Measurements from ENCODE around the gene BICC1.

BICC1 gene

GRCh38 chr10:58706836-58707235 is 194.2 kb downstream of the BICC1 start:
- Histone ChIP-seq H3K9me3 (ENCODE audit: severe bottlenecking) (no peaks in the 10 kb centered on the region), H3K27ac (ENCODE audit: poor library complexity, severe bottlenecking) (no peak overlapping the region), H3K27me3 (ENCODE audit: insufficient read depth, poor library complexity, severe bottlenecking) (no peaks in the 10 kb centered on the region), H3K4me1 (ENCODE audit: insufficient read depth, poor library complexity, severe bottlenecking) (peaks cover 8% of the 10 kb centered on the region), H3K36me3 (ENCODE audit: low read depth) (no peaks in the 10 kb centered on the region), H3K4me3 (ENCODE audit: severe bottlenecking) (no peak overlapping the region)
- no peak for TF ChIP-seq CTCF (IDR thresholded peaks at IDR 0.05; ENCODE audit: poor library complexity, severe bottlenecking)
- ATAC-seq (ENCODE audit: low read depth) (no peak), DNase-seq (ENCODE audit: low spot score) (no peak)

- Histone ChIP-seq H3K4me1 (ENCODE audit: insufficient read depth, poor library complexity, severe bottlenecking) (no peaks in the 10 kb centered on the region), H3K27ac (ENCODE audit: poor library complexity, severe bottlenecking) (no peak overlapping the region), H3K4me3 (ENCODE audit: severe bottlenecking) (no peak overlapping the region), H3K36me3 (ENCODE audit: low read depth) (no peaks in the 10 kb centered on the region), H3K27me3 (ENCODE audit: insufficient read depth, poor library complexity, severe bottlenecking) (no peaks in the 10 kb centered on the region), H3K9me3 (ENCODE audit: severe bottlenecking) (no peaks in the 10 kb centered on the region)
- ATAC-seq (ENCODE audit: low read depth) (no peak), DNase-seq (ENCODE audit: low spot score) (no peak)
- TF ChIP-seq CTCF (IDR thresholded peaks at IDR 0.05; ENCODE audit: poor library complexity, severe bottlenecking), result no peak
Measured at GRCh38 chr10:58712141-58712540, 199.5 kb downstream of the BICC1 start.

GRCh38 chr10:58712982-58713381 is 200.3 kb downstream of the BICC1 start:
- no peaks in the 10 kb centered on the region for H3K4me1 ChIP-seq (ENCODE audit: insufficient read depth, poor library complexity, severe bottlenecking)
- DNase-seq (ENCODE audit: low spot score), result no peak

GRCh38 chr10:58714409-58714808 is 201.7 kb downstream of the BICC1 start:
- DNase-seq (ENCODE audit: low spot score) (no peak), ATAC-seq (ENCODE audit: low read depth) (no peak)
- no peak overlapping the region for H3K4me3 ChIP-seq (ENCODE audit: severe bottlenecking)
- no peaks in the 10 kb centered on the region for H3K9me3 ChIP-seq (ENCODE audit: severe bottlenecking)
- no peak overlapping the region for H3K27ac ChIP-seq (ENCODE audit: poor library complexity, severe bottlenecking)
- no peaks in the 10 kb centered on the region for H3K27me3 ChIP-seq (ENCODE audit: insufficient read depth, poor library complexity, severe bottlenecking)
- H3K36me3 ChIP-seq (ENCODE audit: low read depth), result no peaks in the 10 kb centered on the region
- TF ChIP-seq CTCF (IDR thresholded peaks at IDR 0.05; ENCODE audit: poor library complexity, severe bottlenecking), result no peak
- H3K4me1 ChIP-seq (ENCODE audit: insufficient read depth, poor library complexity, severe bottlenecking), result no peaks in the 10 kb centered on the region

More at GRCh38 chr10:58712982-58713381, 200.3 kb downstream of the BICC1 start:
- Histone ChIP-seq H3K9me3 (ENCODE audit: severe bottlenecking) (no peaks in the 10 kb centered on the region), H3K27ac (ENCODE audit: poor library complexity, severe bottlenecking) (no peak overlapping the region), H3K27me3 (ENCODE audit: insufficient read depth, poor library complexity, severe bottlenecking) (no peaks in the 10 kb centered on the region), H3K4me3 (ENCODE audit: severe bottlenecking) (no peak overlapping the region), H3K36me3 (ENCODE audit: low read depth) (no peaks in the 10 kb centered on the region)
- peak; percentile 22 for TF ChIP-seq CTCF (IDR thresholded peaks at IDR 0.05; ENCODE audit: poor library complexity, severe bottlenecking)
- no peak for ATAC-seq (ENCODE audit: low read depth)

- H3K4me3 ChIP-seq (ENCODE audit: severe bottlenecking), result no peak overlapping the region
- H3K9me3 ChIP-seq (ENCODE audit: severe bottlenecking), result no peaks in the 10 kb centered on the region
- H3K4me1 ChIP-seq (ENCODE audit: insufficient read depth, poor library complexity, severe bottlenecking), result no peaks in the 10 kb centered on the region
- H3K36me3 ChIP-seq (ENCODE audit: low read depth), result no peaks in the 10 kb centered on the region
- ATAC-seq (ENCODE audit: low read depth), result no peak
- H3K27ac ChIP-seq (ENCODE audit: poor library complexity, severe bottlenecking), result no peak overlapping the region
- no peak for TF ChIP-seq CTCF (IDR thresholded peaks at IDR 0.05; ENCODE audit: poor library complexity, severe bottlenecking)
- DNase-seq (ENCODE audit: low spot score), result no peak
- H3K27me3 ChIP-seq (ENCODE audit: insufficient read depth, poor library complexity, severe bottlenecking), result no peaks in the 10 kb centered on the region
Measured at GRCh38 chr10:58715061-58715460, 202.4 kb downstream of the BICC1 start.
